HepG2 (cell line): ENCODE results near the gene FBP1. TPM values are rescaled to one million over a fixed set of nuclear protein-coding genes. Genes with fewer than 3 reads are reported as not detected.

Source experiments
- ATAC-seq: fragments of 200-7000 bp; cut with Tn5 transposase; 3 replicates; pipeline ENCODE4 v1.9.1; 2020; ENCODE audit warnings: mild to moderate bottlenecking, moderate library complexity
- BruUV-seq: library from RNA; stranded (reverse); fragments of 400-500 nt; replicated peaks from 2 replicates; lab custom pipeline; 2021; lab: Mats Ljungman, UMichigan
- CTCF ChIA-PET: fragments of 300-600 bp; formaldehyde crosslinking; extraction: SDS; loops from one replicate; lab custom pipeline; 2021; ENCODE audit warnings: low total read pairs, inconsistent platforms, low intra/inter-chr PET ratio; lab: Yijun Ruan, JAX
- POLR2A ChIA-PET: fragments of 350-600 bp; sonication (Branson Sonifier 250); formaldehyde crosslinking; loops from one replicate; lab custom pipeline; 2020; ENCODE audit warnings: antibody characterized with exemption, inconsistent platforms; lab: Yijun Ruan, JAX
- DNase-seq: peaks from one replicate; pipeline ENCODE4 v3.0.0-alpha.2; 2015; ENCODE audit warnings: low spot score
- FAIRE-seq: peaks from 3 replicates; lab custom pipeline; 2011; peaks lifted over from hg19 to GRCh38; lab: Jason Lieb, UNC
- H2AFZ ChIP-seq: one replicate; pipeline ENCODE4 v1.6.1; 2011; ENCODE audit warnings: low read length, inconsistent platforms
- H3K27ac ChIP-seq: fragments of 300-600 bp; 3 replicates; pipeline ENCODE4 v1.8.0; 2011; ENCODE audit warnings: mixed run types, mild to moderate bottlenecking, mixed read lengths, low read length, inconsistent platforms; ENCODE audit not compliant: insufficient read depth; ENCODE audit errors: extremely low read length
- H3K27me3 ChIP-seq, 2 experiments: fragments of 200-600 bp in 1 of 2; 2 replicates in 1 of 2; 3 replicates in 1 of 2; pipeline versions ENCODE4 v1.6.0 to v1.8.0; 2011; ENCODE audit warnings: low read length in 2 of 2, mild to moderate bottlenecking in 2 of 2, moderate library complexity in 2 of 2, inconsistent platforms in 1 of 2; ENCODE audit not compliant: insufficient read depth in 2 of 2, control insufficient read depth in 1 of 2
- H3K36me3 ChIP-seq, 2 experiments: fragments of 200-600 bp in 1 of 2; replicated peaks in 1 of 2; 2 replicates in 1 of 2; 3 replicates in 1 of 2; pipeline versions ENCODE4 v1.5.1 to v1.8.0; 2011; ENCODE audit warnings: low read length in 2 of 2, inconsistent platforms in 1 of 2; ENCODE audit not compliant: insufficient read depth in 2 of 2, control insufficient read depth in 1 of 2
- H3K4me1 ChIP-seq: 2 replicates; pipeline ENCODE4 v1.5.1; 2012; ENCODE audit warnings: low read length, inconsistent platforms; ENCODE audit not compliant: insufficient read depth
- H3K4me2 ChIP-seq: 2 replicates; pipeline ENCODE4 v1.6.0; 2011; ENCODE audit warnings: low read depth, low read length, inconsistent platforms
- H3K4me3 ChIP-seq, 3 experiments: fragments of 200-600 bp in 1 of 3; sonication (generic), shearing (Covaris generic) in 1 of 3; replicated peaks in 1 of 3; 2 replicates each; pipeline ENCODE4 v1.5.1; 2011 to 2016; ENCODE audit warnings: low read length in 3 of 3, inconsistent platforms in 2 of 3, low read depth in 2 of 3, mild to moderate bottlenecking in 2 of 3, control low read depth in 1 of 3, mixed read lengths in 1 of 3; ENCODE audit not compliant: insufficient read depth in 1 of 3
- H3K79me2 ChIP-seq: one replicate; pipeline ENCODE4 v1.6.1; 2011; ENCODE audit warnings: low read length, inconsistent platforms; ENCODE audit not compliant: insufficient read depth
- H3K9ac ChIP-seq: 2 replicates; pipeline ENCODE4 v1.6.0; 2011; ENCODE audit warnings: mild to moderate bottlenecking, low read depth, low read length, inconsistent platforms; ENCODE audit not compliant: insufficient read depth
- H3K9me3 ChIP-seq: 2 replicates; pipeline ENCODE4 v1.5.1; 2012; ENCODE audit warnings: mild to moderate bottlenecking, low read length
- H4K20me1 ChIP-seq: 2 replicates; pipeline ENCODE4 v1.6.0; 2011; ENCODE audit warnings: inconsistent platforms, mild to moderate bottlenecking, low read length, moderate library complexity; ENCODE audit not compliant: insufficient read depth
- ATF7 ChIP-seq, 2 experiments: fragments of 450-650 bp in 1 of 2; sonication (generic) in 1 of 2; formaldehyde crosslinking in 1 of 2; IDR thresholded peaks; 2 replicates each; pipeline versions ENCODE4 v1.4.0 to v1.6.1; 2016 to 2020; ENCODE audit warnings: antibody characterized with exemption in 1 of 2, mild to moderate bottlenecking in 1 of 2, missing genetic modification reagents in 1 of 2
- DNMT3B ChIP-seq: conservative IDR thresholded peaks from 2 replicates; pipeline ENCODE4 v1.6.1; 2016; ENCODE audit warnings: missing biosample characterization, control low read depth
- FOXA1 ChIP-seq, 2 experiments: fragments of 450-650 bp in 1 of 2; sonication (generic) in 1 of 2; formaldehyde crosslinking in 1 of 2; IDR thresholded peaks; 2 replicates each; pipeline versions ENCODE4 v1.4.0 to v1.6.1; 2016 to 2020; ENCODE audit warnings: missing genetic modification reagents in 1 of 2
- MBD4 ChIP-seq: IDR thresholded peaks from 2 replicates; pipeline ENCODE4 v1.6.1; 2012; ENCODE audit warnings: low read length, inconsistent platforms, borderline replicate concordance
- NAIF1 ChIP-seq: sonication (generic); formaldehyde crosslinking; IDR thresholded peaks from 2 replicates; pipeline ENCODE4 v1.5.0; 2020; ENCODE audit warnings: mild to moderate bottlenecking, missing genetic modification reagents, borderline replicate concordance
- ONECUT2 ChIP-seq: sonication (generic); formaldehyde crosslinking; IDR thresholded peaks from 2 replicates; pipeline ENCODE4 v1.4.0; 2020; ENCODE audit warnings: missing genetic modification reagents
- PAX8 ChIP-seq: sonication (generic); formaldehyde crosslinking; IDR thresholded peaks from 2 replicates; pipeline ENCODE4 v1.8.0; 2022; ENCODE audit warnings: mild to moderate bottlenecking, missing genetic modification reagents, borderline replicate concordance
- PHF20 ChIP-seq: sonication (generic); formaldehyde crosslinking; IDR thresholded peaks from 2 replicates; pipeline ENCODE4 v1.5.0; 2020; ENCODE audit warnings: mild to moderate bottlenecking, missing genetic modification reagents
- TOPORS ChIP-seq: sonication (generic); formaldehyde crosslinking; IDR thresholded peaks from 2 replicates; pipeline ENCODE4 v1.8.0; 2023; ENCODE audit warnings: mild to moderate bottlenecking, missing genetic modification reagents
- ZNF12 ChIP-seq: sonication (generic); formaldehyde crosslinking; IDR thresholded peaks from 2 replicates; pipeline ENCODE4 v1.5.0; 2020; ENCODE audit warnings: missing genetic modification reagents
- ZNF572 ChIP-seq: sonication (generic); formaldehyde crosslinking; IDR thresholded peaks from 2 replicates; pipeline ENCODE4 v1.5.1; 2020; ENCODE audit warnings: mild to moderate bottlenecking, missing genetic modification reagents
- ZNF878 ChIP-seq: sonication (generic); formaldehyde crosslinking; IDR thresholded peaks from 2 replicates; pipeline ENCODE4 v1.8.1; 2023; ENCODE audit warnings: mild to moderate bottlenecking, missing genetic modification reagents, moderate library complexity
- WGBS: methylation state at CpG from one replicate; pipeline ENCODE4 v1.1.6; 2017; ENCODE audit warnings: low lambda C conversion rate; 5-methylcytosine and 5-hydroxymethylcytosine counted together
- in situ Hi-C: cut with HindIII; loops from 2 replicates; pipeline ENCODE4 v1.10.0; 2017; ENCODE audit warnings: low pct_unique_long_range_greater_than_20kb; ENCODE audit not compliant: extremely low pct_ligation_motif_present
- intact Hi-C: fragments of 100-400 bp; cut with micrococcal nuclease; formaldehyde crosslinking; loops from one replicate; pipeline ENCODE4 v1.10.0; 2022; ENCODE audit not compliant: unreplicated experiment
- polyA plus RNA-seq, 8 experiments: library from polyadenylated mRNA; depleted of rRNA in 3 of 8; stranded (reverse) in 7 of 8; unstranded in 1 of 8; fragments of >200 nt; fragmentation: Illumina TruSeq in 4 of 8; extraction: Trizol in 4 of 8; gene quantifications; 2 replicates each; pipeline versions ENCODE4 v1.2.1 to v1.2.3, GENCODE V29; 2011 to 2016; ENCODE audit warnings: low read depth in 4 of 8, missing spikeins in 1 of 8, mixed read lengths in 1 of 8; ENCODE audit not compliant: insufficient read depth in 1 of 8
- total RNA-seq, 5 experiments: library from RNA; depleted of rRNA; stranded (reverse); fragments of >200 nt; fragmentation: Illumina TruSeq; extraction: Trizol; gene quantifications; 2 replicates each; pipeline ENCODE4 v1.2.3, GENCODE V29; 2016; ENCODE audit warnings: low read depth in 1 of 5
- TF ChIP-seq, protein P1 (sequence below): sonication (generic); formaldehyde crosslinking; IDR thresholded peaks from 2 replicates; pipeline ENCODE4 v1.9.0; 2021; ENCODE audit warnings: missing genetic modification reagents, mild to moderate bottlenecking, borderline replicate concordance
- TF ChIP-seq, protein P2 (sequence below): sonication (generic); formaldehyde crosslinking; IDR thresholded peaks from 2 replicates; pipeline ENCODE4 v1.4.0; 2020; ENCODE audit warnings: mild to moderate bottlenecking, low read depth, missing genetic modification reagents

FBP1 gene
- total and polyA plus RNA-seq, 2 of the 13 experiments (the other 11 are each of a cell fraction or from before 2014, with no cell fraction given), result 0.29 to 0.53 TPM

DNA sequence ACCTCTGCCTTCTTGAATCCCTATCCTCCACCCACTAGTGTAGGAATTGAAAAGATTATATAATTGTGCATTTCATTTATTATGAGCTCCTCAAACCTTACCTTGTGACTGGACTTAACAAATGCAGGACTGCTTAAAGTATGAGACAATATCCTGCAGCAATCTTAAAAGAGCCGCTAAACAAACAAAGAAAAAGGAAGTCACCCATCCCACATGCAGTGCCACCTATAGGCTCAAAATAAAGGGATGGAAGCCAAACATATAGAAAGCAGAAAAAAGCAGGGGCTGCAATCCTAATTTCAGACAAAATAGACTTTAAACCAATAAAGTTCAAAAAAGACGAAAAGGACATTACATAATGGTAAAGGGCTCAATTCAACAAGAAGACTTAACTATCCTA is 75.8 kb downstream of the FBP1 start:
- CTCF ChIA-PET, result interaction anchor here (1.6 kb wide), 1 partner anchor 40 kb away, joined by 4 read pairs; no protein-coding TSS in a partner anchor
- Histone ChIP-seq H3K4me1 (peaks cover 8% of the 10 kb centered on the region; the same call in 1 of the 2 replicates), H3K4me2 (no peak overlapping the region), H4K20me1 (no peaks in the 10 kb centered on the region), H3K4me3 (no peak overlapping the region), H3K36me3 (peaks cover 0 to 8% of the 10 kb centered on the region in 2 experiments; a peak in 2 of 5 replicates), H2AFZ (no peak overlapping the region), H3K9ac (no peak overlapping the region), H3K79me2 (no peaks in the 10 kb centered on the region), H3K27me3 (no peaks in the 10 kb centered on the region), H3K27ac (no peak overlapping the region), H3K9me3 (no peaks in the 10 kb centered on the region)
- no peak for TF ChIP-seq ZNF878
- TF ChIP-seq FOXA1 (IDR thresholded peaks at IDR 0.05), result no peak
- 0 out of 2 replicates have a peak, but pooled peaks have one; percentile 6 for TF ChIP-seq FOXA1 (CRISPR knock-in tag; IDR thresholded peaks at IDR 0.05)
- no peak for TF ChIP-seq DNMT3B
- TF ChIP-seq ZNF12 (CRISPR knock-in tag), result 0 out of 2 replicates have a peak, but pooled peaks have one; percentile 25
- FAIRE-seq (no peak), DNase-seq (no peak), ATAC-seq (no peak)
- BruUV-seq, result no TSS peak
- POLR2A ChIA-PET, result interaction anchor here (0.6 kb wide), 1 partner anchor 9 kb away, joined by 3 read pairs; no protein-coding TSS in a partner anchor
- intact Hi-C loops (no loop called here), in situ Hi-C loops (no loop called here)
- WGBS, result 44% methylated on average over 2 of the region's 2 CpGs

DNA sequence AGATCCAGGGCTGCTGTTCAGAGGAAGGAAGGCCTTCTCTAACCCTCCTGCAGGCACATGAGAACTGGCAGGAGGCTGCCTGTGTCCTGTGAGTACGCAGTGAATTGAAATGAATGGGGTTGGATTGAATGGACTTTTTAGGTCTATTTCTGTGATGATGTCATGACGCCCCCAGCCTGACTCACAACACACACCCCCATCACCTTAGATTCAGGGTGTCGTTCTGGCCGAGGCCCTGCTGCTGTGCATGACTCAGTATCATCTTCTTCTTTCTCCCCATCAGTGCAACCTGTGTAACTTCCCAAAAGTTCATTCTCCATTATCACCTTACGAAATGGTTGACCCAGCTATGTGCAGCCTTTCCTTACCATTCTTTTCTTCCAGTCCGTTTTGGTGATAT is 79.1 kb downstream of the FBP1 start:
- H3K79me2 ChIP-seq, result no peaks in the 10 kb centered on the region
- BruUV-seq, result no TSS peak
- H2AFZ ChIP-seq, result no peak overlapping the region
- POLR2A ChIA-PET, result no interaction called here
- no peaks in the 10 kb centered on the region for H3K27me3 ChIP-seq
- H3K36me3 ChIP-seq, result peaks cover 0 to 8% of the 10 kb centered on the region in 2 experiments; a peak in 2 of 5 replicates
- peaks cover 25% of the 10 kb centered on the region for H3K4me1 ChIP-seq
- no peak for FAIRE-seq
- no peak for ATAC-seq
- no peak overlapping the region for H3K4me3 ChIP-seq
- intact Hi-C loops (no loop called here), in situ Hi-C loops (no loop called here)
- H3K9me3 ChIP-seq, result no peaks in the 10 kb centered on the region
- 94% methylated on average over 6 of the region's 6 CpGs for WGBS
- no peak overlapping the region for H3K27ac ChIP-seq
- H3K9ac ChIP-seq, result no peak overlapping the region
- DNase-seq, result no peak
- H4K20me1 ChIP-seq, result no peaks in the 10 kb centered on the region
- no peak overlapping the region for H3K4me2 ChIP-seq
- CTCF ChIA-PET, result no interaction called here
- TF ChIP-seq, protein P1, sequence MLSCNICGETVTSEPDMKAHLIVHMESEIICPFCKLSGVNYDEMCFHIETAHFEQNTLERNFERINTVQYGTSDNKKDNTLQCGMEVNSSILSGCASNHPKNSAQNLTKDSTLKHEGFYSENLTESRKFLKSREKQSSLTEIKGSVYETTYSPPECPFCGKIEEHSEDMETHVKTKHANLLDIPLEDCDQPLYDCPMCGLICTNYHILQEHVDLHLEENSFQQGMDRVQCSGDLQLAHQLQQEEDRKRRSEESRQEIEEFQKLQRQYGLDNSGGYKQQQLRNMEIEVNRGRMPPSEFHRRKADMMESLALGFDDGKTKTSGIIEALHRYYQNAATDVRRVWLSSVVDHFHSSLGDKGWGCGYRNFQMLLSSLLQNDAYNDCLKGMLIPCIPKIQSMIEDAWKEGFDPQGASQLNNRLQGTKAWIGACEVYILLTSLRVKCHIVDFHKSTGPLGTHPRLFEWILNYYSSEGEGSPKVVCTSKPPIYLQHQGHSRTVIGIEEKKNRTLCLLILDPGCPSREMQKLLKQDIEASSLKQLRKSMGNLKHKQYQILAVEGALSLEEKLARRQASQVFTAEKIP (CRISPR knock-in tag), result no peak
- TF ChIP-seq PHF20, result no peak
- TF ChIP-seq PAX8 (CRISPR knock-in tag), result no peak
- no peak for TF ChIP-seq ONECUT2
- TF ChIP-seq, protein P2, sequence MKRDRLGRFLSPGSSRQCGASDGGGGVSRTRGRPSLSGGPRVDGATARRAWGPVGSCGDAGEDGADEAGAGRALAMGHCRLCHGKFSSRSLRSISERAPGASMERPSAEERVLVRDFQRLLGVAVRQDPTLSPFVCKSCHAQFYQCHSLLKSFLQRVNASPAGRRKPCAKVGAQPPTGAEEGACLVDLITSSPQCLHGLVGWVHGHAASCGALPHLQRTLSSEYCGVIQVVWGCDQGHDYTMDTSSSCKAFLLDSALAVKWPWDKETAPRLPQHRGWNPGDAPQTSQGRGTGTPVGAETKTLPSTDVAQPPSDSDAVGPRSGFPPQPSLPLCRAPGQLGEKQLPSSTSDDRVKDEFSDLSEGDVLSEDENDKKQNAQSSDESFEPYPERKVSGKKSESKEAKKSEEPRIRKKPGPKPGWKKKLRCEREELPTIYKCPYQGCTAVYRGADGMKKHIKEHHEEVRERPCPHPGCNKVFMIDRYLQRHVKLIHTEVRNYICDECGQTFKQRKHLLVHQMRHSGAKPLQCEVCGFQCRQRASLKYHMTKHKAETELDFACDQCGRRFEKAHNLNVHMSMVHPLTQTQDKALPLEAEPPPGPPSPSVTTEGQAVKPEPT (CRISPR knock-in tag), result no peak
- TF ChIP-seq ATF7 (IDR thresholded peaks at IDR 0.05), result 0 out of 2 replicates have a peak, but pooled peaks have one; percentile 11
- no peak for TF ChIP-seq ATF7 (CRISPR knock-in tag; IDR thresholded peaks at IDR 0.05)
- no peak for TF ChIP-seq TOPORS (CRISPR knock-in tag)
- TF ChIP-seq NAIF1 (CRISPR knock-in tag), result no peak
- TF ChIP-seq MBD4, result no peak
- no peak for TF ChIP-seq ZNF572
